Hypothalamus (tissue), 51 donors: Measurements from ENCODE around the gene REELD1.

Source experiments
- DNase-seq, 51 donors: peaks; one replicate each; lab custom pipeline; 2025; lab: John Stamatoyannopoulos, UW

The REELD1 gene

GRCh38 chr4:146222313-146222712 is 8.0 kb downstream of the REELD1 start:
- no peak for DNase-seq

- peak in 16 of 51 donors; percentile 6 to 51 (median 21) for DNase-seq
Observed at GRCh38 chr4:146224326-146224966, 10.1 kb downstream of the REELD1 start.

- no peak for DNase-seq
Observed at GRCh38 chr4:146229406-146229805, 15.1 kb downstream of the REELD1 start.

- DNase-seq, result no peak
Observed at GRCh38 chr4:146232131-146232722, 17.9 kb downstream of the REELD1 start.

- DNase-seq, result no peak
Observed at GRCh38 chr4:146235654-146236177, 21.4 kb downstream of the REELD1 start.

GRCh38 chr4:146236216-146236615 is 21.9 kb downstream of the REELD1 start:
- no peak for DNase-seq

- no peak for DNase-seq
Observed at GRCh38 chr4:146237092-146237491, 22.8 kb downstream of the REELD1 start.

GRCh38 chr4:146238107-146238506 is 23.8 kb downstream of the REELD1 start:
- no peak for DNase-seq

- peak in 4 of 51 donors; percentile 6 to 30 (median 14) for DNase-seq
Observed at GRCh38 chr4:146243141-146243882, 29.0 kb downstream of the REELD1 start.

GRCh38 chr4:146243883-146244277 is 29.5 kb downstream of the REELD1 start:
- no peak for DNase-seq

- DNase-seq, result no peak
Observed at GRCh38 chr4:146244496-146244895, 30.2 kb downstream of the REELD1 start.

- DNase-seq, result no peak
Observed at GRCh38 chr4:146245246-146245645, 30.9 kb downstream of the REELD1 start.

- no peak for DNase-seq
Observed at GRCh38 chr4:146245850-146246249, 31.5 kb downstream of the REELD1 start.

- no peak for DNase-seq
Observed at GRCh38 chr4:146246381-146246780, 32.0 kb downstream of the REELD1 start.

GRCh38 chr4:146247356-146247755 is 33.0 kb downstream of the REELD1 start:
- DNase-seq, result peak in 1 of 51 donors; percentile 7

GRCh38 chr4:146252969-146253611 is 38.8 kb downstream of the REELD1 start:
- no peak for DNase-seq

GRCh38 chr4:146255463-146255862 is 41.1 kb downstream of the REELD1 start:
- no peak for DNase-seq

- no peak for DNase-seq
Observed at GRCh38 chr4:146255874-146256273, 41.5 kb downstream of the REELD1 start.

GRCh38 chr4:146256328-146256727 is 42.0 kb downstream of the REELD1 start:
- DNase-seq, result no peak

GRCh38 chr4:146257511-146257910 is 43.2 kb downstream of the REELD1 start:
- DNase-seq, result no peak

GRCh38 chr4:146260521-146260920 is 46.2 kb downstream of the REELD1 start:
- no peak for DNase-seq
